GM08714 (cell line): ENCODE data around the gene CAMK2A.

Experiments used
- H3K4me3 ChIP-seq: fragments of 200-500 bp; sonication (Bioruptor generic); 2 replicates; pipeline ENCODE4 v1.5.1; 2014; ENCODE audit warnings: mild to moderate bottlenecking, low read length, inconsistent platforms
- ZNF274 ChIP-seq: IDR thresholded peaks from 2 replicates; pipeline ENCODE4 v1.6.1; 2012; ENCODE audit warnings: mild to moderate bottlenecking, low read depth, low read length

Gene CAMK2A

DNA sequence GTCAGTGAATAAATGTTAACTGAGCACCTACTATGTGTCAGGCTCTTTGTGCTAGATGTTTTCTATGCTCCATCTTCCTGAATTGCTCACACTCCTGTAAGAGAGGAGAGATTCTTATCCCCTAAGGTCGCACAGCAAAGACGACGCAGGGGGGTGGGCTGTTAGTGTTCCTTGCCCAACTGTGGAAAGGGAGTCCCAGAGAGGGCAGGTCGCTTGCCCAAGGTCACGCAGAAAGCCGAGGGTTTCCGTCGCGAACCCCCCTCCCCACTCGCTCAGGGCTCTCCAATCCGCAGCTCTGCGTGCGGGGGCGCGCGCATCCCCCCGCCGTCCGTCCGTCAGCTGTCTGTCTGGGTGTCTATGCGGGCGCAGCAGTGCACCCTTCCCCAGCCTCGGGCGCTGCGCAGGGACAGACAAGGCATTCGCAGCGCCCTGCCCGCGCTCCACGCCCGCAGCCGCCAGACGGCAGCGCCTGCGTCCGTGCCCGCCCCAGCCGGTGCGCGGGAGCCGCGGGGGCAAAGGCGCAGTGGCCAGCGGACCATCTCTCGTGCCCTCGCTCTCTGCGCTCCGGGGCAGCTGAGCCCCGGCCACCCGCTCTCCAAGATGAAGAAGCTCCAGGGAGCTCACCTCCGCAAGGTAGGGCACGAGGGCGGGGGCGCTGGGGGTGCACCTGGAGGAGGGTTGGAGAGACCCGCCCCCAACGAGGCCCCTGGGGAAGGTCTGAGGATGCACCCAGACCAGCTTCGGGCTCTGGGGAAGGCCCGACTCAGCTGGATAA is 99.7 kb downstream of the CAMK2A start, which contains the start of gene SLC6A7:
TSS of gene SLC6A7 (plus strand) at position 335 of the 775 bp plus-strand sequence. CDS start at position 601, 266 bp downstream.
- no peak within 1 kb of the TSS for H3K4me3 ChIP-seq
- TF ChIP-seq ZNF274: no peak

DNA sequence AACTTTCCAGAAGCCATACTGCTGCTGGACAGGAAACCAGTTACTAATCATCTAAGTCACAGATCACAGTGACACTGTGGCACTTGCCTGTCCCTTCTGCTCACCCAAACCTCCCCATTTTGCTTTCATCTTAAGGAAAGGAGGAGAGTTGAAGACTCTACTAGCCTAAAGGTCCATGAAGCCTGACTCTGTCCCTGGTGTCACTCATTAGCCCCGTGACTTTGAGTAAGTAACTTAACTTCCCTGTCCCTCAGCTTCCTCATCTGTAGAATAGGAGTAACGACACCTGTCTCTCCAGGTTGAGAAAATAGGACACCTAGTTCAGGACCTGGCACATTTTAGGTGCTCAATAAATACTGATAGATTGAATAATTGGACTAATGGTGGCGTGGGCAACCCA is 100.2 kb downstream of the CAMK2A start:
- no peak for TF ChIP-seq ZNF274
- no peak overlapping the region for H3K4me3 ChIP-seq

DNA sequence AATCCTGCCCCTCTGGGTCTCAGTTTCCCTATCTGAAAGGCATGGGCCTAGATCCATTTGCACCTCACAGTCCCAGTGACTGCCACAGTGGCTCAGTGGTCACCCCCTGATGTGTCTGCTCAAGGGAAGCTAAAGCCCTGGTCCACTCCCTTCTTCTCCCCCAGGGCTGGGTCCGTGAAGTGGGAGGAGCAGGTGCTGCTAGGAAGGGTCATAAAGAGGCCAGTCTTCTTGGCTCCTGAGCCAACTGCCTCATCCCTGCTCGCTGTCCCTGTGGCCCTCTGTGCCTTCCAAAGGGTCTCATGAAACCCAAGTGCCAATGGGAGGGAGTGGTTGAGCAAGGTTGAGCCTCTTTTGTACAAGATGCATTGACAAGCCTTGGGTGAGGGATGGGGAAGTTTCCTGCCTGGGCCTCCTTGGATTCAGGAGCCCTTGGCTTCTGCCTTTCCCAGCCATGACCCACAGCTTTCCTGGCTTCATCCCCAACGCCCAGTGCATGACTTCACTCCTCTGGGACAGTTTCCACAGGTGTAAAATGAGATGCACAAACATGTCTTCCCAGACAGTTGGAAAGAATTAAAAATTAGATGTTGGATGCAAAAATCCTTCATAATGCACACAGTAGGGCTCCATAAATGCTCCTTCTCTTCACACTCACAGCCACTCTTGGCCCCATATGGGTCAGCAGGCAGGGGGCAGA is 101.3 kb downstream of the CAMK2A start:
- no peak overlapping the region for H3K4me3 ChIP-seq
- no peak for TF ChIP-seq ZNF274

DNA sequence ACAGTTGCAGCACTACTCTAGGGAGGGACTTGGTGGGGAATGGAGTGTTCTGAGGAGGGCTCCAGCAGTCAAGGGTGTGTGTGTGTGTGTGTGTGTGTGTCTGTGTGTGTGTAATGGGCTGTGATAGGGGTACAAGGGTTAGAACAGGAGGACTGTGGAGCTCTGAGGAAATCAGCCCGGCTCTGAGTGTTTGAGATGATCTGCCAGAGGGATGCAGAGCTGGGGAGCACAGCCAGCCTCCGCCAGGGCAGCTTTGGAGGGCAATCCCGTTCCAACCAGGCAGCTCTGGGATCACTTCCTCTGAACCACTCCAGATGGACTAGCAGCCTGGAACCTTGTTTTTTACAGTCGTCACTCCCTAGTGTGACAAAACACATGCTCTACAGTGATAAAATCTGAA is 102.7 kb downstream of the CAMK2A start:
- H3K4me3 ChIP-seq: no peak overlapping the region
- TF ChIP-seq ZNF274: no peak

DNA sequence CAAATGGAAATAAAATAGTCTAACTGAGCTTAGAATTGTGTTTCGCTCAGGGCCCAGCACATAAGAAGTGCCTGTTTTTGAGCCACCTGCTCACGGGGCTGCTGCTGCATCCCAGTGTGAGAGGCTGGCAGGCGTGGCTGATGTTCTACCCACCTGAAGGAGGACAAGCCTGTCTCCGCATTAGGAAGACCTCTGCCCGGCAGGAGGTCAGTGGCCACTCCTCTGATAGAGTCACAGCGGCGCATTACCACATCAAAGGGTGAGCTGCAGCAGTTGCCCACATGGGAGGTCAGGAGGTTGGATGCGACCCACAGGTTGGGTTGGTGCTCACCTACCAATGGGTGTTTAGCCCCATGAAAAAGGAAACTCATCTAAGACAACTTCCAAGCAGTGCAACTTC is 103.4 kb downstream of the CAMK2A start:
- H3K4me3 ChIP-seq: no peak overlapping the region
- TF ChIP-seq ZNF274: no peak

DNA sequence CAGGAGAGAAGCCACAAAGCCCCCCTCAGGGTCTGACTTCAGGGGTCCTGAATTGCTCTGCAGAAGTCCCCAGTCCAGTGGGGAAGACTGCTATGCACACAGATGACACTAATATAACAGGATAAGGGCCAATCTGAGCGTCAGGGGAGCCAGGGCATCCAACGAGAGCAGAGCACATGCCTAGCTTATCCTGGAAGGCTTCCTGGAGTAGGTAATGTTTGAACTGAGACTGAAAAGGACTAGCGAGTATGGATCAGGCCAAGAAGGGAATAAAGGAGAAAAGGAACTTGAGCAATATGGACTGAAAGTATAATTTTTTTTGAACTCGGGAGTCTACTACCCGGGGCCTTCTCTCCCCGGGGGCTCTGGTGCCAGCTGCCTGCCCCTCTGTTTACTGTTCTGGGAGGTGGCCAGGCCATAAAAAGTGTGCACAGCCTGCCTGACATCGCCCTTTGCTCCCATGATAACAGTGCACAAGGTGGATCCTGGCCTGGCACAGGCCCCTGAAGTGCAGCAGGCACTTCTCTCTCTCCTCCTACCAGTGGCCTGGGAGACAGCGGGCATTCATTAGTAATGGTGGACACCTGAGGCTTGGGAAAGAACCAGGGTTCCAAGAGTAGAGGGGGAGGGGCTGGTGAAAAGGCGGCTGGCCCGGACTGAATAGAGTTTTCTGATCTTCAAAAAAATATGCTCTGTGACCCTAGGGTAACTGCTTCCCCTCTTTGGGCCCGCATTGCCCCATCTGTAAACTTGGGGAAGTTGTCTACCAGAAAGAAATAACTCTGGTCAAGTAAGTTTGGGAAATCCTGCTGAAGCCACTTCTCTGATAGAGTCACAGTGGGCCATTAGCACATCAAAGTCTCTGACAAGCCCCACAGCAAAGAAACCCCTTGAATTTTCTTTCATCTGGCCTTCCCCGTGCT is 104.3 kb downstream of the CAMK2A start:
- no peak overlapping the region for H3K4me3 ChIP-seq
- no peak for TF ChIP-seq ZNF274

DNA sequence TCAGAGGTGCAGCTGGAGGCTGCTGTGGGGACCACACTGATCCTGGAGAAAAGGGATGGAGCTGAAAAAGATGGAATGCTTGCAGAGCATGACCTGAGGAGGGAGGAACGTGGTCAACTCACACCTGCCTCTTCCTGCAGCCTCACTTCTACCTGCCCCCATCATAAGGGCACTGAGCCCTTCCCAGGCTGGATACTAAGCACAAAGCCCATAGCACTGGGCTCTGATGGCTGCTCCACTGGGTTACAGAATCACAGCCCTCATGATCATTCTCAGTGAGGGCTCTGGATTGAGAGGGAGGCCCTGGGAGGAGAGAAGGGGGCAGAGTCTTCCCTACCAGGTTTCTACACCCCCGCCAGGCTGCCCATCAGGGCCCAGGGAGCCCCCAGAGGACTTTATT is 105.6 kb downstream of the CAMK2A start:
- TF ChIP-seq ZNF274: no peak
- no peak overlapping the region for H3K4me3 ChIP-seq

DNA sequence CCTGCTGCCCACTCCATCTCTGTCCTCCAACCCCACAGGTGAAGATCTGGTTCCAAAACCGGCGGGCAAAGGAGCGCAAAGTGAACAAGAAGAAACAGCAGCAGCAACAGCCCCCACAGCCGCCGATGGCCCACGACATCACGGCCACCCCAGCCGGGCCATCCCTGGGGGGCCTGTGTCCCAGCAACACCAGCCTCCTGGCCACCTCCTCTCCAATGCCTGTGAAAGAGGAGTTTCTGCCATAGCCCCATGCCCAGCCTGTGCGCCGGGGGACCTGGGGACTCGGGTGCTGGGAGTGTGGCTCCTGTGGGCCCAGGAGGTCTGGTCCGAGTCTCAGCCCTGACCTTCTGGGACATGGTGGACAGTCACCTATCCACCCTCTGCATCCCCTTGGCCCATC is 106.1 kb downstream of the CAMK2A start:
- H3K4me3 ChIP-seq: no peak overlapping the region
- no peak for TF ChIP-seq ZNF274

DNA sequence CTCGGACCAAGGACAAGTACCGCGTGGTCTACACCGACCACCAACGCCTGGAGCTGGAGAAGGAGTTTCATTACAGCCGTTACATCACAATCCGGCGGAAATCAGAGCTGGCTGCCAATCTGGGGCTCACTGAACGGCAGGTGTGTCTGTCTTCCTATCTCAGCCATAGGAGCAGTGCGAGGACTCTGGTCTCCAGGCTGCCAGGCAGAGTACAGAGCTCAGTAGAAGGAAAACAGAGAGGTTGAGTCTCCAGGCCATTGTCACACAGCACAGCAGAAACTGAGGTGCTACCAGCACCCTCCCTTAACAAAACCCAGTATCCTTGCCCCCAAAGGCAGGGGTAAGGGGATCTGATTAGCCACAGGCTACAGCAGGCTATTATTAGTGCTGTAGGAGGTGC is 106.8 kb downstream of the CAMK2A start:
- no peak overlapping the region for H3K4me3 ChIP-seq
- no peak for TF ChIP-seq ZNF274

DNA sequence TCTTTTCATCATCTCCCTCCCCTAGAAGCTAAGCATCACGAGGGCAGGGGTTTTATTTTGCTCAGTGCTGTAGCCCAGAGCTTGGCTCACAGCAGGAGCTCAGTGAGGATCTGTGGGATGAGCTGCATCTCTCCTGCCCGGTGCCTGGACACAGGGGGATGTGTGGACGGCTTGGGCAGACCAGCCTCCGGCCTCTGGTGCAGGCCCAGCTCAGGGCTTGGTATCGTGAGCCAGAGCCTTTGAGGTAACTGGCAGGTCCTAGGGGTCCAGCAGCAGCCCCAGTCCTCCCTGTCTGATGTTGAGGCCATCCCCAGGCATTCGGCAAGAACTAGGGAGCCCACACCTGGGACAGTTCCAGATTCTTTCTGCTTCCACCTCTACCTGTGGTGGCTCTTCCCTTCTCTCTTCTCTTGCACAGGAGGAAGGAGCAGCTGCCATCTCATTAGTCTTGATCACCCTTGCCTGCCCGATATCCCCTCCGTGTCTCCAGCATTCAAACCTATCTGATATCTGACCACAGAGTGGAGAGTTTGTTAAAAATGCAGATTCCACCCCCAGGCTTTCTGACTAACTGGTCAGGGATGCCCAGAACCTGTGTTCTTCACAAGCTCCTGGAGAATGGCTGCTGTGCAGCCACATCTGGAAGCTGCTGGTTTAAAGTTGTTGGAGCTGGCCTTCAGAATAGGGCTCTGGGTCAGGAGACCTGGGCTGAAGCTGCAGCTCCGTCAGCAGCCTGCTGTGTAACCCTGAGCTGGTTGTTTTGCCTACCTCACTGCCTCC is 107.6 kb downstream of the CAMK2A start:
- no peak overlapping the region for H3K4me3 ChIP-seq
- TF ChIP-seq ZNF274: no peak

DNA sequence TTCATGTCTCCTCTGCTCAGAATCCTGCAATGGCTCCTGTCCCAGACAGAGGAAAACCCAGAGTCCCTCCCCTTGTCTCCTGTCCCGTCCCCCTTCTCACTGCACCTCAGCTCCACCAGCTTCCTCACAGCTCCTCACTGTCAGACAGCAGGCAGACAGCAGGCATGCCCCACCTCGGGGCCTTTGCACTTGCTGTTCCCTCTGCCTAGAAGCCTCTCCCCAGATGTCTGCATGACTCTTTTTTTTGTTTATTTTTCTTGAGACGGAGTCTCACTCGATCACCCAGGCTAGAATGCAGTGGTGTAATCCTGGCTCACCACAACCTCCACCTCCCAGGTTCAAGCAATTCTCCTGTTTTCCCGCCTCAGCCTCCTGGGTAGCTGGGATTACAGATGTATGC is 108.5 kb downstream of the CAMK2A start:
- H3K4me3 ChIP-seq: no peak overlapping the region
- TF ChIP-seq ZNF274: no peak

DNA sequence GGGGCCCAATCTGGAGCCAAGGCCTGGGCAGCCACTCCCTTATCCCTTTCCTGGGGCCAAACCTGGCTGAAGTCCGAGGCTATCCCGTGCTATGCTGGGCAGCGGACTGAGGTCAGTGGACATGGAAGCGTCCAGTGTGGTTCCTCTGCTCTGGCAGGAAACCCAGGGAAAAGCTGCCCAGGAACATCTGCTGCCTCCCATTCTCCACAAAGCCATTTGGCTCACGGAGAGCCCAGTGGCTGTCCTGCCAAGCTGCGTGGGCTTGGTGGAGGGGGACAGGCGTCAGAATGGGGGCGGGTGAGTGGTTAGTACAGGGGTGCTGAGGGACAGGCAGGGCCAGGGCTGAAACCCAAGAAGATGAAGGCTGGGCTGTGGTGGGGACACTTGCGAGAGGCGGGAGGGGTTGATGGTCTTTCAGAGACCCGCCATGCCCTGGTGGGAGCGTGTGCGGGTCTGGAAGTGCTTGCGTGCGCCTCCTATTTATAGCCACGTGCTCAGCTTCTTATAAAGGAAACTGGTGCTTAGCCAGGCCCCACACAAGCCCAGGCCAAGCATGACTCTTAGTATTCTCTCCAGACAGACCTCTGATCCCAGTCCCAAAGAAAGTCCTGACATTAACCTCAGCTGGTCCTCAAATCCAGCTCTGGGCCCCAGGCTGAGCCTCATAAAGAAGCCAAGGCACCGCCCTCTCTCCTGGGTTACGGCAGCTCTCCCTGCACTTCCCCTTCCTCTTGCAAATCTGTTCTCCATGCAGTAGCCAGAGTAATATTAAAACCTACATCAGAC is 109.1 kb downstream of the CAMK2A start:
- H3K4me3 ChIP-seq: no peak overlapping the region
- no peak for TF ChIP-seq ZNF274
